ENCODE results near the gene BRSK1.

Gene BRSK1

GRCh38 chr19:55273978-55274707, 9.7 kb upstream of the BRSK1 start:
- no peak for DNase-seq (ENCODE audit: low read depth)

DNA sequence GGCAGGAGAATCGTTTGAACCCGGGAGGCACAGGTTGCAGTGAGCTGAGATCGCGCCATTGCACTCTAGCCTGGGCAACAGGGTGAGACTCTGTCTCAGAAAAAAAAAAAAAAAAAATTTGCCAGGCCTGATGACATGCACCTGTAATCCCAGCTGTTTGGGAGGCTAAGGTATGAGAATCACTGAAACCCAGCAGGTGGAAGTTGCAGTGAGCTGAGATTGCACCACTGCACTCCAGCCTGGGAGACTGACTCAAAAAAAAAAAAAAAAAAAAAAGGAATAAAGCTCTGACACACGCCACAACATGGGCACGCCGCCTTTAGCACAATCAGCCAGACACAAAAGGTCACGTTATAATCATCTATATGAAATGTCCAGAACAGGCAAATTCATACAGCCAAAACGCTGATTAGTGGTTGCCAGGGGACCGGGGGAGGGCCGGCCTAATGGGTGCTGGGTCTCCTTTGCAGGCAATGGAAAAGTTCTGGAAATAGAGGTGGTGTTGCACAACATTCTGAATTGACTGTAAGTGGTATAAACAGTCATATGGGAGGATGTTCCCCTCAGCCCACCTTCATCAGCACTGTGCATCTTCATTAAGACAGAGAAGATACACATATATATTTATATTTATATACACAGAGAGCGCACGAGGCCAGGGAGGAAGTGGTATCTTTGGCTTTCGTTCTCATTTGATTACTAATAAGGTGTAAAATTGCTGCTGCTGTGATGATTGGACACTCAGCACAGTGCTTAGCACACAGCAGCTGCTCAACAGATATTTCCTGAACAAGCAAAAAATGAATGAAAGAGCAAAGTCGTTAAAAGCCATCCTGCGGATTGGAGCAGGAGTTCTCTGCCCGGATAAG, 7.7 kb upstream of the BRSK1 start:
- DNase-seq (ENCODE audit: low read depth) = no peak

DNA sequence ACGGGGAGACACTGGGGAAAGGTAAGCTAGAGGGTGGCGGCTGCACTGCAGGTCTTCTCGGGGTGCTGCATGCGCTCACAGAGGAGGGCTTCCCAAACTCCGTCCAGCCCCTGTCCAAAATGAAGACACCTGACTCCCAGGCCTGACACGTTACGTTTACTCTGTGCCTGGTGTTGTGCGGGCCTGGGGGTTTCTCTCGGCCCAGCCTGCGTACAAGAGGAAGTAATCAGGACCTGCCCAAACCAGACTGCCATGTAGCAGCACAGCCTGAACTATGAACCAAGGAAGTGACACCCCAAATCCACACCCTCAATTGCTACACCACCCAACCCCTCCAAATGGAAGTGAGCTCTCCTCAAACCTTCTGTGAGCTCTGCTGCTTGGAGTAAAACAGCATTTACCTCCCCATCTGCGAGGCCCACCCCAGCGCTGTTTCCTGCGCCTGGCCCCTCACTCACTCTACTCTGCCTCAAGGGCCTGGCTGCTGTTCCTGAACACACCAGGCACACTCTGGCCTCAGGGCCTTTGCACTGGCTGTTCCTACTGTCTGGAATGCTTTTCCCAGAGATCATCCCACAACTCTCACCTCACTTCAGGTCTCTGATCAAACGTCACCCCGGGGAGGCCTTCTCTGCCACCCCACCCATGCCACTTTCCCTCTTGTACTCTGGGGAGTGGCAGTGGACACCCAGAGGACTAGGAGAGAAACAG, 6.9 kb upstream of the BRSK1 start:
- no peak for DNase-seq (ENCODE audit: low read depth)

- DNase-seq (ENCODE audit: low read depth) = no peak
Measured at GRCh38 chr19:55277494-55277893, 6.3 kb upstream of the BRSK1 start.

DNA sequence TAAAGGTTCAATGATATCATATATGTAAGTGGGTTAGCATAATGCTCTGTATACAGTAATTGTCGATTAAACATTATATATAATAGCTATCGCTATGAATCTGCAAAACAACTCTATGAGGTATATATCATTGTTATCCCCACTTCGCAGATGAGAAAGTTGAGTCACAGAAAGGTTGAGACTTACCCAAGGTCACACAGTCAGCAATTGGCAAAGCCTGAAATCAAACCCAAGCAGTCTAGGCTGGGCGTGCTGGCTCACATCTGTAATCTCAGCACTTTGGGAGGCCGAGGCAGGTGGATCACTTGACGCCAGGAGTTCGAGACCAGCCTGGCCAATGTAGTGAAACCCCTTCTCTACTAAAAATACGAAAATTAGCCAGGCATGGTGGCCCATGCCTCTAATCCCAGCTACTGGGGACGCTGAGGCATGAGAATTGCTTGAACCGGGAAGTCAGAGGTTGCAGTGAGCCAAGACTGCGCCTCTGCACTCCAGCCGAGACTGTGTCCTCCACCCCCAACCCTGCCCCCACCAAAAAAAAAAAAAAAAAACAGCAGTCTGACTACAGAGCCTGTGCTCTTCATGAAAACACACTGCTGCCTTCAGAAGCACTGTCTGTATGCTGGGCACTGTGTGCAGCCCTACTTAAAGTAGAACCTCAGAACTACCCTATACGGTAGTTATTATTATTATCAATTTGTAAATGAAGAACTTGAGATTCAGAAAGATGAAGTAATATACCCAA, 5.2 kb upstream of the BRSK1 start:
- DNase-seq (ENCODE audit: low read depth) = no peak

DNA sequence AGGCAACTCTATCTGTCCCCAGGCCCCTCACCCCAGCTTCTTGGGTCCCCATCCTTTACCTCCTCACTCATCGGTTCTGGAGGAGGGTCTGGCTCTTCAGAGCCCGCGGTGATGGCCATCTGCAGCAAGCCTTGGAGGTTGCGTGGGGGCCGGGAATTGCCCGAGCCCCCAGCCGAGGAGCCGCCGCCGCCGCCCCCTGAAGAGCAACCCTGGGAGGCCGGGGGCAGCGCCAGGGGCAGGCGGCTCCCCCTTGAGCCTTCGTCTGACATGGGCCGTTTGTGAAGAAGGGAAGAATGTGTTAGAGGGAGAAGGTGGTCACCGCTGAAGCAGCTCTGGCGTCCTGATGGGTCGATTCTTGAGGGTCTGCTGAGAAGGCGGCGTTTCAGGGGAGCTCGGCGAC, 4.5 kb upstream of the BRSK1 start:
- no peak for DNase-seq (ENCODE audit: low read depth)

GRCh38 chr19:55279770-55280643, 3.8 kb upstream of the BRSK1 start, which contains the start of gene HSPBP1:
Gene HSPBP1, minus strand, starts transcription at chr19:55280110. Its CDS starts 502 bp downstream, at chr19:55279608.
- peak; percentile 95 for DNase-seq (ENCODE audit: low read depth)

DNA sequence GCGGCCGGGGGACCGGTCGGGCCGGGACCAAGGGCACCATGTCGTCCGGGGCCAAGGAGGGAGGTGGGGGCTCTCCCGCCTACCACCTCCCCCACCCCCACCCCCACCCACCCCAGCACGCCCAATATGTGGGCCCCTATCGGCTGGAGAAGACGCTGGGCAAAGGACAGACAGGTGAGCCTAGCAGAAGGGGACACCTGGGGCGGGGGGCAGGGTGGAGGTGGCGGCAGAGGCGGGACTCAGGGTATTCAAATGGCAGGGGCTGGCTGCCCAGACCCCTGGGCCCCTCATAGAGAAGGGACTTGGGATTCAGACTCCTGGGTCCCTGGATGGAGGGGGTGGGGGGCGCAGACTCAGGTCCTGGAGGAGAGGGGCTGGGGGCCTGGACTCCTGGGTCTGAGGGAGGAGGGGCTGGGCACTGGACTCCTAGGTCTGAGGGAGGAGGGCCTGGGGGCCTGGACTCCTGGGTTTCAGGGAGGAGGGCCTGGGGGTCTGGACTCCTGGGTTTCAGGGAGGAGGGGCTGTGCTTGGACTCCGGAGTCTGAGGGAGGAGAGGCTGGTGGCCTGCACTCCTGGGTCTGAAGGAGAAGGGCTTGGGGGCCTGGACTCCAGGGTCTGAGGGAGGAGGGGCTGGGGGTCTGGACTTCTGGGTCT, 735 bp downstream of the BRSK1 start:
- DNase-seq (ENCODE audit: low read depth) = no peak

DNA sequence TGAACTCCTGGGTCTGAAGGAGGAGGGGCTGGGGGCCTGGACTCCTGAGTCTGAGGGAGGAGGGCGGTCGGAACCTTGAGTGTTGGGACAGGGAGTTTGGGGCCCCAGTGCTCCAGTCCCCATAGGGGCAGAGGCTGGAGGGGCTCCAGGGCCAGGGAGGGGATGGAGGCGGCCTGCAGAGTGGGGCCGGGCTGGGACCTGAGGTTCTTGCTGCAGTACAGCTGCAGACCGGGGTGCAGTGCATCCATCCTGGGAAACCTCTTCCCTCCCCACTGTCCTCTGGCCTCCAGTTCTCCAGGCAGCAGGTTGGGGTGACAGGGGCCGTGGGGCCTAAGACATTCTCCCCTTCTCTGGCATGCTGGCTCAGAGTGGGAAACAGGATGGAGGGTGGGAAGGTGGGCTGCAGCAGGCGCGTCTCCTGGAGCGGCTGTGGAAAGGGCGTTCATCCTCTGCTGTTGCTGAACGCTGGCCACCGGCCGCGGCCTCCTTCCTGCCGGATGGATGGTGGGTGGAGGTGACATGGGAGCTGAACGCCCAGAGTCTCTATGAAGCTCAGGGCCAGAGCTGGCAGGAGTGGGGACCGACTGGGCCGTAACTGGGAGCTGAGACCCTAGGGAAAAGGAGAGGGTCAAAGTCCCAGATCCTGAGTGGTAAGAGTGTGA, 1.6 kb downstream of the BRSK1 start:
- no peak for DNase-seq (ENCODE audit: low read depth)

DNA sequence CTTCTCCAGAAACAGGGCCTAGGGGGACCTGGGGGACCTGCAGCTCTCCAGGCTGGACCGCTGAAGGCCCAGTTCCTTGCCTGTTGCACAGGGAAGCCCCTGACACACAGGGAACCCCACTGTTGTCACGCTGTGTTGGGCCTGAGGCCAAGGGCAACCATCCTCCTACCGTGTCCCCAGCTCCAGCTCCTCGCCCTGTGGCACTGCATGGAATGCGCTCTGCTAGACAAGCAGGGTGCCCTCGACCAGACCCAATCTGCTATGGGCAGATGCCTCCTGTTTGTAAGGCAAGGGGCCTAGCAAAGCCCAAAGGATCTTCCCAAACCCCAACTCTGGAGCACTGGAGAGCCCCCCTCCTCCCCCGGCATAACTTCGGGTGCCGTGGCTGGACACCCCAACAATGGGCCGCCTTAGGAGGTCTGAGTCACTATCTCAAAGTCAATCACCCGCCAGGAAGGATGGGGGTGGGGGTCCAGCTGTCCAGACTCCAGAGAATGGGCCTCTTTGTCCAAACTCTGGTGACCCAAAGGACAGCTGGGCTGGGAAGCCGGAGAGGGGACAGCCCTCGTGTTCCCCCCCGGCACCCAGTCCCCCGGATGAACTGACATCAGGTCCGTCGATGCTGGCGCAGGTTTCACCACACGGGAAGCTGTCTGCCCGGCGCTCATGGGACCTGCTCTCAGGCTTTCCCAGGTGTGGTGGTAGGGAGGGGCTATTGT, 3.7 kb downstream of the BRSK1 start:
- no peak for DNase-seq (ENCODE audit: low read depth)

GRCh38 chr19:55289117-55289796, 5.5 kb downstream of the BRSK1 start:
- DNase-seq (ENCODE audit: low read depth) = no peak

DNA sequence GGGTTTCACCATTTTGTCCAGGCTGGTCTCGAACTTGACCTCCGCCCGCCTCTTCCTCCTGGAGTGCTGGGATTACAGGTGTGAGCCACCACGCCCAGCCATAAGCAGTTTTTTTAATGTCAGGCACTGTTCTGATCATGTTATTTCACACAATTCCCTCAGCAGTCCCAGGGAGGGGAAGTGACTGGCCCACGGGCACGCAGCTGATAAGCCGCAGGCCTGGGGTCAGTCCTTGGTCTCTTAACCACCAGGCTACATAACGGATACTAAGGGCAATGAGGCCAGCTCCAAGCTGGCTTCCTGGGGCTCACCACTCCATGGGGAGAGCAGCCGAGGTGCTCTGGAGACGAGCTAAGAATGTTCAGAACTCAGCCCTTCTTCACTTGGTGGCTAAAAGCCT, 13.5 kb downstream of the BRSK1 start:
- DNase-seq (ENCODE audit: low read depth) = no peak

DNA sequence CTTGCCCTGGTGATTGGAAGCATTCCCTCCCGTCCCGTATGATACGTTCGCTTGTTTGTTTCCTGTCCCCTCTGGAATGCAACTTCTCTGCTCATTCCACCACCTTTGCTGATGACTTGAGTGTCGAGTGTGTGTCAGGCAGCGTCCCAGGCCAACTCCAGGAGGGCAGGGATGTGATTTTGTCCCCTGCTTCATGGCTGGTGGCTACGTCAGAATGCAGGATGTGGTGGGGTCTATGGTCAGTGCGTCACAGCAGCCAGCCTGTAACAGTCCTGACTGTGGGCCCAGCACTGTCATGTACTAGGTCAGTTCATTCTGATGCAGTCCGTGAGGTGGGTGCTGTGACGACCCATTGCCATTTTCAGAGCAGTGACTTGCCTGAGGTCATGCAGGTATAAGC, 16.2 kb downstream of the BRSK1 start:
- DNase-seq (ENCODE audit: low read depth) = no peak

DNA sequence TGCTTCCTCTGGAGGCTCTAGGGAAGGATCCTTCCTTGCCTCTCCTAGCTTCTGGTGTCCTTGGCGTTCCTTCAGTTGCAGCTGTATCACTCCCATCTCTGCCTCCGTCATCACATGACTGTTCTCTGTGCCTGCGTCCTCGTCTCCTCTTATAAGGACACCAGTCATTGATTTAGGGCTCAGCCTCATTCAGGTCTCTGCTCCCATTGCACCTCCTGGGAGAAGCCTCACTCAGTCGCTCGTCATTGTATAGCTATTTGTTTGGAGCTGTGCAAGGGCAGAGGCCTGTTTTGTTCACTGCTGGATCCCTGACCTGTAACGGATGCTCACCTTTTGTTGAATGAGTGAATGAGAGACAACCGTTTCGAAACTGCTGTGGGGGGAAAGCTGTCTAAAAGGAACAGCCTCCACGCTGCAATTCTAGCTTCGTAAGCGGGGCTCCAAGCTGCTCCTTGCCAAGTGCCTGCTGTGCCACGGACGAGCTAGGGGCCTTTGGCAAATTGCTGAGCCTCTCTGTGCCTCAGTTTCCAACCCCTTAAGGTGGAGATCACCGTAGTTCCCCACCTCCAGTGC, 17.2 kb downstream of the BRSK1 start:
- DNase-seq (ENCODE audit: low read depth) = no peak

- DNase-seq (ENCODE audit: low read depth) = peak; percentile 41
Measured at GRCh38 chr19:55301459-55302317, 17.9 kb downstream of the BRSK1 start.

DNA sequence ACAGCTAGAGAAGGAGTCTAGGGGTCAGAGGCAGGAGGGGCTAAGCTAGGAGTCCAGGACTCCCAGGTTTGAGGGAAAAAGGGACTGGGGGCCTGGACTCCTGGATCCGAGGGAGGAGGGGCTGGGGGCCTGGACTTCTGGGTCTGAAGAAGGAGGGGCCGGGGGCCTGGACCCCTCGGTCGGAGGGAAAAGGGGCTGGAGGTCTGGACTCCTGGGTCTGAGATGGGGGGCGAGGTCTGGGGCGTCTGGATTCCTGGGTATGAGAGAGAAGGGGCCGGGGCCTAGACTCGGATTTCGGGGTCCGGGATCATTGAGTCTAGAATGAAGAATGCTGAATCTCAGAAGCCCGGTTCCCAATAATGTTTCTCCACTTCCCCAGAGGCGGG, 18.5 kb downstream of the BRSK1 start:
- DNase-seq (ENCODE audit: low read depth) = no peak

- no peak for DNase-seq (ENCODE audit: low read depth)
Measured at GRCh38 chr19:55303477-55303876, 19.7 kb downstream of the BRSK1 start.
